A549 (cell line): Measurements from ENCODE around the gene GSG1L. TPM values are rescaled to one million over a fixed set of nuclear protein-coding genes. Genes with fewer than 3 reads are reported as not detected.

ENCODE experiments used
- ATAC-seq, 2 experiments: fragments of 200-7000 bp in 1 of 2; fragments of >200 bp in 1 of 2; cut with Nextera tagmentation in 1 of 2; cut with Tn5 transposase in 1 of 2; 3 replicates each; pipeline versions ENCODE4 v1.8.0 to v1.9.1; 2018 to 2020; ENCODE audit warnings: mild to moderate bottlenecking in 1 of 2, moderate library complexity in 1 of 2
- CTCF ChIA-PET: fragments of 300-600 bp; sonication (Branson Sonifier 250); formaldehyde crosslinking; extraction: SDS; loops from one replicate; lab custom pipeline; 2021; ENCODE audit warnings: antibody characterized with exemption, inconsistent platforms; lab: Yijun Ruan, JAX
- POLR2A ChIA-PET: fragments of 350-600 bp; formaldehyde crosslinking; extraction: SDS; loops from one replicate; lab custom pipeline; 2021; ENCODE audit warnings: antibody characterized with exemption, inconsistent platforms; lab: Yijun Ruan, JAX
- DNase-seq, 2 experiments: peaks; one replicate each; pipeline versions ENCODE4 v3.0.0 to v3.0.0-alpha.2; 2011 to 2016; ENCODE audit warnings: low read depth in 1 of 2, low spot score in 1 of 2
- FAIRE-seq: peaks from 2 replicates; lab custom pipeline; 2011; peaks lifted over from hg19 to GRCh38; lab: Jason Lieb, UNC
- H3K27ac ChIP-seq, 2 experiments: fragments of >200 bp; sonication (Bioruptor Twin); formaldehyde crosslinking; 3 replicates each; pipeline ENCODE4 v1.5.1; 2016 to 2017
- H3K4me1 ChIP-seq: fragments of >200 bp; sonication (Bioruptor Twin); formaldehyde crosslinking; 3 replicates; pipeline ENCODE4 v1.6.1; 2016
- H3K4me2 ChIP-seq: fragments of >200 bp; sonication (Bioruptor Twin); formaldehyde crosslinking; 3 replicates; pipeline ENCODE4 v1.6.1; 2016
- H3K4me3 ChIP-seq: fragments of >200 bp; sonication (Bioruptor Twin); formaldehyde crosslinking; 3 replicates; pipeline ENCODE4 v1.5.1; 2016
- H3K9me3 ChIP-seq: fragments of >200 bp; sonication (Bioruptor Twin); formaldehyde crosslinking; 3 replicates; pipeline ENCODE4 v1.6.1; 2016
- BCL3 ChIP-seq: fragments of >200 bp; sonication (Bioruptor Twin); formaldehyde crosslinking; IDR thresholded peaks from 3 replicates; pipeline ENCODE4 v1.6.1; 2016
- CBX2 ChIP-seq: fragments of 200-600 bp; sonication (generic); IDR thresholded peaks from 2 replicates; pipeline ENCODE4 v1.6.1; 2016; ENCODE audit warnings: low read depth, mild to moderate bottlenecking, borderline replicate concordance
- FOSB ChIP-seq: fragments of 250-450 bp; sonication (Bioruptor Pico); IDR thresholded peaks from 2 replicates; pipeline ENCODE4 v1.5.0; 2020; ENCODE audit warnings: mild to moderate bottlenecking, moderate library complexity
- FOXS1 ChIP-seq: fragments of 250-450 bp; sonication (Bioruptor Pico); IDR thresholded peaks from 2 replicates; pipeline ENCODE4 v1.5.0; 2020; ENCODE audit warnings: mild to moderate bottlenecking, moderate library complexity
- HEYL ChIP-seq: fragments of 250-450 bp; sonication (Bioruptor Pico); IDR thresholded peaks from 2 replicates; pipeline ENCODE4 v1.8.0; 2021; ENCODE audit warnings: mild to moderate bottlenecking, moderate library complexity
- HOXB5 ChIP-seq: fragments of 250-450 bp; sonication (Bioruptor Pico); IDR thresholded peaks from 2 replicates; pipeline ENCODE4 v1.5.0; 2020; ENCODE audit warnings: mild to moderate bottlenecking, moderate library complexity
- JUN ChIP-seq, 2 experiments: fragments of >200 bp; sonication (Bioruptor Twin); formaldehyde crosslinking; IDR thresholded peaks; 2 replicates in 1 of 2; 3 replicates in 1 of 2; pipeline ENCODE4 v1.6.1; 2016 to 2017
- KDM1A ChIP-seq: fragments of 200-600 bp; sonication (generic); IDR thresholded peaks from 2 replicates; pipeline ENCODE4 v1.6.1; 2016; ENCODE audit warnings: low read depth, mild to moderate bottlenecking
- MAFK ChIP-seq: fragments of 450-650 bp; IDR thresholded peaks from 2 replicates; pipeline ENCODE4 v1.6.1; 2014; ENCODE audit not compliant: partially characterized antibody
- MAZ ChIP-seq: fragments of 150-350 bp; IDR thresholded peaks from 2 replicates; pipeline ENCODE4 v1.6.1; 2014; ENCODE audit warnings: antibody characterized with exemption, low read depth, low read length, borderline replicate concordance
- MYC ChIP-seq: IDR thresholded peaks from 2 replicates; pipeline ENCODE4 v1.6.1; 2012; ENCODE audit warnings: mild to moderate bottlenecking, inconsistent platforms, low read length, improper control_type of control experiment, borderline replicate concordance
- NR3C1 ChIP-seq: fragments of >200 bp; sonication (Bioruptor Twin); formaldehyde crosslinking; IDR thresholded peaks from 3 replicates; pipeline ENCODE4 v1.6.1; 2017
- POLR2A ChIP-seq: IDR thresholded peaks from 2 replicates; pipeline ENCODE4 v1.6.1; 2012; ENCODE audit warnings: mild to moderate bottlenecking, low read length
- POLR2AphosphoS2 ChIP-seq: conservative IDR thresholded peaks from 2 replicates; pipeline ENCODE4 v1.6.1; 2012; ENCODE audit warnings: low read length, improper control_type of control experiment, inconsistent platforms
- RAD21 ChIP-seq, 2 experiments: fragments of >200 bp in 1 of 2; sonication (Bioruptor Twin) in 1 of 2; formaldehyde crosslinking in 1 of 2; IDR thresholded peaks in 1 of 2; conservative IDR thresholded peaks in 1 of 2; 2 replicates in 1 of 2; 3 replicates in 1 of 2; pipeline ENCODE4 v1.6.1; 2012 to 2018; ENCODE audit warnings: inconsistent platforms in 1 of 2
- RFX5 ChIP-seq: fragments of 450-650 bp; IDR thresholded peaks from 2 replicates; pipeline ENCODE4 v1.7.1; 2014; ENCODE audit warnings: antibody characterized with exemption, mild to moderate bottlenecking, moderate library complexity
- TP53 ChIP-seq: fragments of 250-450 bp; sonication (Bioruptor Pico); IDR thresholded peaks from 2 replicates; pipeline ENCODE4 v1.5.0; 2021; ENCODE audit warnings: mild to moderate bottlenecking, moderate library complexity
- ZFP36 ChIP-seq: fragments of 450-650 bp; IDR thresholded peaks from 2 replicates; pipeline ENCODE4 v1.6.1; 2014; ENCODE audit warnings: borderline replicate concordance; ENCODE audit not compliant: partially characterized antibody
- ZSCAN20 ChIP-seq: fragments of 250-450 bp; sonication (Bioruptor Pico); IDR thresholded peaks from 2 replicates; pipeline ENCODE4 v1.8.0; 2022; ENCODE audit warnings: mild to moderate bottlenecking, moderate library complexity
- WGBS: methylation state at CpG from one replicate; pipeline ENCODE4 v1.1.6; 2017; ENCODE audit errors: missing lambda C conversion rate; 5-methylcytosine and 5-hydroxymethylcytosine counted together
- polyA plus RNA-seq, 4 experiments: library from polyadenylated mRNA; depleted of rRNA in 3 of 4; stranded (reverse); fragments of >200 nt; fragmentation: RNase III in 1 of 4; extraction: RNeasy Plus Mini Kit Qiagen cat#74134 plus additional on column Dnase treatment in 1 of 4; gene quantifications; 2 replicates in 3 of 4; 3 replicates in 1 of 4; pipeline ENCODE4 v1.2.3, GENCODE V29; 2011 to 2017
- TF ChIP-seq, protein P1 (sequence below): fragments of >200 bp; sonication (Bioruptor Twin); formaldehyde crosslinking; IDR thresholded peaks from 3 replicates; pipeline ENCODE4 v1.5.1; 2016
- TF ChIP-seq, protein P2 (sequence below): fragments of 450-650 bp; IDR thresholded peaks from 2 replicates; pipeline ENCODE4 v1.6.1; 2014; ENCODE audit warnings: antibody characterized with exemption
- TF ChIP-seq, protein P3 (sequence below): IDR thresholded peaks from 2 replicates; pipeline ENCODE4 v1.6.1; 2012

Gene GSG1L
- polyA plus RNA-seq, 2 of the 4 experiments (the other 2 are of a cell fraction), result not detected

GRCh38 chr16:27778926-27779570 is 284.5 kb downstream of the GSG1L start:
- WGBS, result 73% methylated on average over 9 of the region's 10 CpGs
- no peak for TF ChIP-seq RFX5
- TF ChIP-seq ZFP36, result no peak
- no peak for TF ChIP-seq POLR2AphosphoS2
- Histone ChIP-seq H3K4me3 (no peak overlapping the region), H3K9me3 (no peaks in the 10 kb centered on the region), H3K4me1 (no peaks in the 10 kb centered on the region), H3K4me2 (no peak overlapping the region), H3K27ac (no peak overlapping the region)
- POLR2A ChIA-PET, result no interaction called here
- FAIRE-seq (no peak), ATAC-seq (no peak), DNase-seq (no peak)
- CTCF ChIA-PET, result interaction anchor here (1.1 to 2.9 kb wide), 4 partner anchors 11 to 291 kb away, joined by 3 to 17 read pairs (median 6); no protein-coding TSS in a partner anchor

- 88% methylated on average over 19 of the region's 20 CpGs for WGBS
- TF ChIP-seq BCL3, result no peak
- no peak for TF ChIP-seq FOSB (CRISPR knock-in tag)
- TF ChIP-seq, protein P1, sequence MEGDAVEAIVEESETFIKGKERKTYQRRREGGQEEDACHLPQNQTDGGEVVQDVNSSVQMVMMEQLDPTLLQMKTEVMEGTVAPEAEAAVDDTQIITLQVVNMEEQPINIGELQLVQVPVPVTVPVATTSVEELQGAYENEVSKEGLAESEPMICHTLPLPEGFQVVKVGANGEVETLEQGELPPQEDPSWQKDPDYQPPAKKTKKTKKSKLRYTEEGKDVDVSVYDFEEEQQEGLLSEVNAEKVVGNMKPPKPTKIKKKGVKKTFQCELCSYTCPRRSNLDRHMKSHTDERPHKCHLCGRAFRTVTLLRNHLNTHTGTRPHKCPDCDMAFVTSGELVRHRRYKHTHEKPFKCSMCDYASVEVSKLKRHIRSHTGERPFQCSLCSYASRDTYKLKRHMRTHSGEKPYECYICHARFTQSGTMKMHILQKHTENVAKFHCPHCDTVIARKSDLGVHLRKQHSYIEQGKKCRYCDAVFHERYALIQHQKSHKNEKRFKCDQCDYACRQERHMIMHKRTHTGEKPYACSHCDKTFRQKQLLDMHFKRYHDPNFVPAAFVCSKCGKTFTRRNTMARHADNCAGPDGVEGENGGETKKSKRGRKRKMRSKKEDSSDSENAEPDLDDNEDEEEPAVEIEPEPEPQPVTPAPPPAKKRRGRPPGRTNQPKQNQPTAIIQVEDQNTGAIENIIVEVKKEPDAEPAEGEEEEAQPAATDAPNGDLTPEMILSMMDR, result no peak
- TF ChIP-seq HEYL (CRISPR knock-in tag), result no peak
- no peak for TF ChIP-seq FOXS1 (CRISPR knock-in tag)
- no peak for TF ChIP-seq JUN (IDR thresholded peaks at IDR 0.05)
- no peak for TF ChIP-seq HOXB5 (CRISPR knock-in tag)
- TF ChIP-seq, protein P2, sequence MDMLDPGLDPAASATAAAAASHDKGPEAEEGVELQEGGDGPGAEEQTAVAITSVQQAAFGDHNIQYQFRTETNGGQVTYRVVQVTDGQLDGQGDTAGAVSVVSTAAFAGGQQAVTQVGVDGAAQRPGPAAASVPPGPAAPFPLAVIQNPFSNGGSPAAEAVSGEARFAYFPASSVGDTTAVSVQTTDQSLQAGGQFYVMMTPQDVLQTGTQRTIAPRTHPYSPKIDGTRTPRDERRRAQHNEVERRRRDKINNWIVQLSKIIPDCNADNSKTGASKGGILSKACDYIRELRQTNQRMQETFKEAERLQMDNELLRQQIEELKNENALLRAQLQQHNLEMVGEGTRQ, result no peak
- TF ChIP-seq CBX2, result no peak
- TF ChIP-seq MAFK, result no peak
- TF ChIP-seq POLR2AphosphoS2, result no peak
- no peak for TF ChIP-seq POLR2A
- TF ChIP-seq NR3C1, result no peak
- TF ChIP-seq TP53 (CRISPR knock-in tag), result no peak
- no peak for TF ChIP-seq KDM1A
- no peak for TF ChIP-seq MAZ
- TF ChIP-seq ZSCAN20 (CRISPR knock-in tag), result no peak
- TF ChIP-seq RAD21 (conservative IDR thresholded peaks at IDR 0.05 in 1 of 2, IDR thresholded peaks at IDR 0.05 in 1 of 2), result no peak
- no peak for TF ChIP-seq MYC
- TF ChIP-seq, protein P3, sequence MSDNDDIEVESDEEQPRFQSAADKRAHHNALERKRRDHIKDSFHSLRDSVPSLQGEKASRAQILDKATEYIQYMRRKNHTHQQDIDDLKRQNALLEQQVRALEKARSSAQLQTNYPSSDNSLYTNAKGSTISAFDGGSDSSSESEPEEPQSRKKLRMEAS, result no peak
- POLR2A ChIA-PET, result no interaction called here
- Histone ChIP-seq H3K4me1 (no peaks in the 10 kb centered on the region), H3K4me2 (no peak overlapping the region), H3K4me3 (no peak overlapping the region), H3K9me3 (no peaks in the 10 kb centered on the region), H3K27ac (no peak overlapping the region)
- DNase-seq (no peak), FAIRE-seq (no peak), ATAC-seq (no peak)
- CTCF ChIA-PET, result interaction anchor here (1.1 to 2.9 kb wide), 3 partner anchors 10 to 292 kb away, joined by 3 to 17 read pairs (median 5); no protein-coding TSS in a partner anchor
Observed at GRCh38 chr16:27778171-27778925, 285.2 kb downstream of the GSG1L start.
